Testis (tissue), 3 donors: ENCODE measurements around the gene ALPG. TPM values are rescaled to one million over a fixed set of nuclear protein-coding genes. Genes with fewer than 3 reads are reported as not detected.
"Not testable (repeated sequence)": the region's sequence is repeated elsewhere in the genome, so short reads cannot be mapped to it uniquely, and the experiment has no call there.

ENCODE experiments used
- DNase-seq: peaks from one replicate; pipeline ENCODE4 v3.0.0-alpha.2; 2019
- H3K27ac ChIP-seq, 2 donors: fragments of 200-600 bp; sonication (generic); one replicate each; pipeline ENCODE4 v1.5.1; 2019
- H3K27me3 ChIP-seq: fragments of 200-600 bp; sonication (generic); one replicate; pipeline ENCODE4 v1.5.1; 2019
- H3K36me3 ChIP-seq: fragments of 200-600 bp; sonication (generic); one replicate; pipeline ENCODE4 v1.5.1; 2017; ENCODE audit warnings: low read depth; ENCODE audit errors: missing control alignments
- H3K4me1 ChIP-seq: fragments of 200-600 bp; sonication (generic); one replicate; pipeline ENCODE4 v1.5.1; 2019
- H3K4me3 ChIP-seq, 2 donors: fragments of 200-600 bp; sonication (generic); one replicate each; pipeline ENCODE4 v1.5.1; 2017 to 2019
- H3K9me3 ChIP-seq: fragments of 200-600 bp; sonication (generic); one replicate; pipeline ENCODE4 v1.5.1; 2017
- POLR2A ChIP-seq: fragments of 450-650 bp; IDR thresholded peaks from one replicate; pipeline ENCODE4 v1.6.1; 2017; ENCODE audit warnings: antibody characterized with exemption, mild to moderate bottlenecking, moderate library complexity
- WGBS, 2 donors: methylation state at CpG; one replicate each; pipeline ENCODE4 v1.1.5; 2018; 5-methylcytosine and 5-hydroxymethylcytosine counted together
- intact Hi-C: fragments of 100-400 bp; cut with DNase I; formaldehyde crosslinking; loops from one replicate; pipeline ENCODE4 v1.15.1; 2023; ENCODE audit warnings: low total_unique reads
- polyA plus RNA-seq: library from polyadenylated mRNA; stranded (reverse); fragments of 350-450 nt; fragmentation: Illumina TruSeq; extraction: RNeasy Lipid Tissue Mini Kit (QIAGEN cat#74804); gene quantifications from one replicate; pipeline ENCODE4 v1.2.3, GENCODE V29; 2014; ENCODE audit warnings: low read depth, low replicate concordance; ENCODE audit not compliant: insufficient read depth
- total RNA-seq, 2 donors: library from RNA; depleted of rRNA; stranded (reverse); fragments of >200 nt; gene quantifications; one replicate each; pipeline ENCODE4 v1.2.3, GENCODE V29; 2016
- TF ChIP-seq, protein P1 (sequence below), 3 experiments: fragments of 450-650 bp in 2 of 3; fragments of 200-600 bp in 1 of 3; sonication (generic) in 1 of 3; IDR thresholded peaks; one replicate each; pipeline ENCODE4 v1.5.1; 2016 to 2019; ENCODE audit warnings: antibody characterized with exemption in 3 of 3, mild to moderate bottlenecking in 2 of 3, moderate library complexity in 1 of 3

The ALPG gene
- total and polyA plus RNA-seq, 3 donors from 2014 or later = 0.44 to 1.0 (median 0.93) TPM

DNA sequence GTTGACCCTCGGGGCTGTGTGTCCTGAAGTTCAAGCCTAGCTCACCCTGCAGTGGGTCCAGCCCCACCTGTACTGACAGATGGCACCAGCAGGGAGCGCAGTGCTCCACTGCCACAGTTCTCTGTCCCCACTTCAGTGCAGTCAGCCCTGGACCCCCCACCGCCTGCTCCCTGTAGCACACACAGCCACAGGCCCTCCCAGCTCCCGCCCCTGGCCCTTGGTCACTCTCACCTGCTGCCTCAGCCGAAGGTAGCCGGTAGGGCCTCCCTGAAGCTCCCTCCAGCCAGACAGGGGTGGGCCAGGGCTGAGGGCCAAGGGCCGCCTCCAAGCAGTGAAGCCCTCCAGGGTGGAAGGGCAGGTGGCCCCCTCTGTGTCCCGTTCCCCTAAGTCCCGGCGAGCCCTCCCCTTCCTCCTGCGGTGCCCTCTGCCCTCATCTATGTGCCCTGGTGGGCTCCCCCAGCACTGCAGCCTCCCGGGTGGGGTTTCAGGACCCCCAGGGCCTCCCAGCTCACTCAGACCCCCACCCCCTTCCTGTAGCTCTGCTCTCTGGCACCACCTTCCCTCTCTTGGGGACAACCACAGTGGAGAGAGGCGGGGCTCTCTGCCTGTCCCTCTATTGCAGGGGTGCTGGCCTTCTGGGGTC, 38.9 kb upstream of the ALPG start:
- Histone ChIP-seq H3K36me3 (no peaks in the 10 kb centered on the region), H3K4me3 (no peak overlapping the region), H3K9me3 (no peaks in the 10 kb centered on the region), H3K27ac (no peak overlapping the region), H3K27me3 (no peaks in the 10 kb centered on the region), H3K4me1 (peaks cover 7% of the 10 kb centered on the region)
- no peak for DNase-seq
- TF ChIP-seq POLR2A = no peak
- TF ChIP-seq, protein P1, sequence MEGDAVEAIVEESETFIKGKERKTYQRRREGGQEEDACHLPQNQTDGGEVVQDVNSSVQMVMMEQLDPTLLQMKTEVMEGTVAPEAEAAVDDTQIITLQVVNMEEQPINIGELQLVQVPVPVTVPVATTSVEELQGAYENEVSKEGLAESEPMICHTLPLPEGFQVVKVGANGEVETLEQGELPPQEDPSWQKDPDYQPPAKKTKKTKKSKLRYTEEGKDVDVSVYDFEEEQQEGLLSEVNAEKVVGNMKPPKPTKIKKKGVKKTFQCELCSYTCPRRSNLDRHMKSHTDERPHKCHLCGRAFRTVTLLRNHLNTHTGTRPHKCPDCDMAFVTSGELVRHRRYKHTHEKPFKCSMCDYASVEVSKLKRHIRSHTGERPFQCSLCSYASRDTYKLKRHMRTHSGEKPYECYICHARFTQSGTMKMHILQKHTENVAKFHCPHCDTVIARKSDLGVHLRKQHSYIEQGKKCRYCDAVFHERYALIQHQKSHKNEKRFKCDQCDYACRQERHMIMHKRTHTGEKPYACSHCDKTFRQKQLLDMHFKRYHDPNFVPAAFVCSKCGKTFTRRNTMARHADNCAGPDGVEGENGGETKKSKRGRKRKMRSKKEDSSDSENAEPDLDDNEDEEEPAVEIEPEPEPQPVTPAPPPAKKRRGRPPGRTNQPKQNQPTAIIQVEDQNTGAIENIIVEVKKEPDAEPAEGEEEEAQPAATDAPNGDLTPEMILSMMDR (IDR thresholded peaks at IDR 0.05) = no peak
- WGBS, 2 donors = 84 to 85% methylated on average over 8 to 13 of the region's 13 CpGs
- intact Hi-C loops = no loop called here

DNA sequence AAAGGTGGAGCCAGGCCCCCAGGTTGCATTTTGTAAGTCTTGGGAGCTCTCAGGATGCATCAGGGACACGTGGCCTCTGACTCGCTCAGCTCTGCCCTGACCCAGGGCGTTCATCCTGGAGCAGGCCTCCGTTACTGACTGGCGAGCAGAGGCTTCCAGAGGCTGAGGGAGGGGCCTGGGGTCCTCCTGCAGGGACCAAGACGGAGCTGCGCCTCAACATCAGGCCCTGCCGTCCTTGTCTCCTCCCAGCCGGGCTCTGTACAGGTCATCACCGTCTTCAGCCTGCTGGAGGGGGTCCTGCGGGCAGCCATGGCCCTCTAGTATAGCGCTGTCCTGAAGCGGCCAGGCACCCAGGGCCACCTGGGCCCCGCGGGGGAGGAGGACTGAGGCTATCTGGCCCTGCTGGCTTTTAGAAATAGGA, 38.3 kb upstream of the ALPG start:
- no peak for DNase-seq
- no peak for TF ChIP-seq POLR2A
- Histone ChIP-seq H3K4me3 (no peak overlapping the region), H3K27ac (no peak overlapping the region), H3K4me1 (peaks cover 7% of the 10 kb centered on the region), H3K9me3 (no peaks in the 10 kb centered on the region), H3K27me3 (no peaks in the 10 kb centered on the region), H3K36me3 (no peaks in the 10 kb centered on the region)
- WGBS, 2 donors = 93 to 96% methylated on average over 10 to 15 of the region's 15 CpGs
- intact Hi-C loops = no loop called here

DNA sequence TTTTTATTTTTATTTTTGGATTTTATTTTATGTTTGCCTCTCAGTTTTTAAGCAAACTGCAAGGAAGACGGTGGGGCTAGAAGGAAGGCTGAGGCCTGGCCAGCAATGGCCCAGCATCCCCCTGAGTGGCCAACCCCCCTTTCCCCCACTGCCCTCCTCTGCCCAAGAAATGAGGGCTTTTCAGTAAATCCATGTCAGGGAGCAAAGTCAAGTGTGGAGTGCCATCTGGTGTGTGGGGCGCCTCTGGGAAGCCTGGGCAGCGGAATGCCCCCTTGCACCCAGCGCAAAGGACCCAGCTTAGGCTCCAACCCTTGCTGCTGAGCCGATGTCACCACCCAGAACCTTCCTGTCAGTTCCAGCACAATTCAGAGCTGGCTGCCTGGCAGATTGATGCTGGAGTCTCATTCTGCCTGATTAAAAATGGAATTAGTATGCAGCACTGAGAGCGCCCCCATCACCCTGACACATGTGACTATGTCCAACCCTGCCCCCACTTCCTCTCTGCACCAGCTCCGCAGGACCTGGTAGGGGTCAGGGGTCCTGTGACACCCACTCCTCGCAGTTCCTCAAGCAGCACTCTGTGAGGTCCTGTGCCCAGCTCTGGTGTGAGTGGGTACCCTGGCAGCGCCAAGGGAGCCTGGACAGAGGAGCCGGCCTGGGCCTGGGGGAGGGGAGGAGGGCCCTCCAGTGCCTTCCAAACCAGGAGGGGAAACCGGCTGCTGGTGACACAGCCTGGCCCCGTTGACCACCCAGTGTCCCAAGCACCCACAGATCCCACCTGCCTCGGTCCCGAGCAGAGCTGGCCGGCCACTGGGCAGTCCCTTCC, 37.3 kb upstream of the ALPG start:
- 78 to 79% methylated on average over 6 to 15 of the region's 15 CpGs for WGBS, 2 donors
- no peaks in the 10 kb centered on the region for H3K9me3 ChIP-seq
- intact Hi-C loops = no loop called here

DNA sequence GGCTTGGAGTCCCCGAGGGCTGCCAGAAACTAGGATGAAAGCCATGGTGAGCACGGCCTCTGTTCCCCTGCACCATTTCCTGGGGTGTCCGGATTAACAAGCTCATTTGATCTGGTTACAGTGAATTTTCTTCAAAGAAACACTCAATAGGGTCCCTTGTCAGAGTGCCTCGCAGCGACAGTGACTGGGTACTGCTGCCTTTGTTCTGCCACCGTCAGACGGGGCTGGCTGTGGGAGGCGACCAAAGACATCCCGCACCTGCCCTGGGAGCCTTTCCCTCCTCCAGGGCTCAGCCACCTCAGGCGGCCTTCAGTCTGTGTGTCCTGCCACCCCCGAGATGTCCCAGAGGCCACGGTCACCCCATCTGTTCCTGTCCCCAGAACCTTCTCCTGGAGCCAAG, 36.6 kb upstream of the ALPG start:
- H3K36me3 ChIP-seq, DNase-seq, H3K4me3 ChIP-seq, H3K27ac ChIP-seq, H3K4me1 ChIP-seq, H3K9me3 ChIP-seq, H3K27me3 ChIP-seq, intact Hi-C loops: not testable (repeated sequence)
- WGBS, 2 donors = 39 to 77% methylated on average over 5 to 11 of the region's 12 CpGs

More for the DNA sequence above, 37.3 kb upstream of the ALPG start:
- peaks cover 4% of the 10 kb centered on the region for H3K4me1 ChIP-seq
- H3K27ac ChIP-seq = no peak overlapping the region
- TF ChIP-seq POLR2A = no peak
- TF ChIP-seq, protein P1 (IDR thresholded peaks at IDR 0.05) = no peak
- H3K36me3 ChIP-seq = no peaks in the 10 kb centered on the region
- no peak for DNase-seq
- H3K27me3 ChIP-seq = no peaks in the 10 kb centered on the region
- H3K4me3 ChIP-seq = no peak overlapping the region

DNA sequence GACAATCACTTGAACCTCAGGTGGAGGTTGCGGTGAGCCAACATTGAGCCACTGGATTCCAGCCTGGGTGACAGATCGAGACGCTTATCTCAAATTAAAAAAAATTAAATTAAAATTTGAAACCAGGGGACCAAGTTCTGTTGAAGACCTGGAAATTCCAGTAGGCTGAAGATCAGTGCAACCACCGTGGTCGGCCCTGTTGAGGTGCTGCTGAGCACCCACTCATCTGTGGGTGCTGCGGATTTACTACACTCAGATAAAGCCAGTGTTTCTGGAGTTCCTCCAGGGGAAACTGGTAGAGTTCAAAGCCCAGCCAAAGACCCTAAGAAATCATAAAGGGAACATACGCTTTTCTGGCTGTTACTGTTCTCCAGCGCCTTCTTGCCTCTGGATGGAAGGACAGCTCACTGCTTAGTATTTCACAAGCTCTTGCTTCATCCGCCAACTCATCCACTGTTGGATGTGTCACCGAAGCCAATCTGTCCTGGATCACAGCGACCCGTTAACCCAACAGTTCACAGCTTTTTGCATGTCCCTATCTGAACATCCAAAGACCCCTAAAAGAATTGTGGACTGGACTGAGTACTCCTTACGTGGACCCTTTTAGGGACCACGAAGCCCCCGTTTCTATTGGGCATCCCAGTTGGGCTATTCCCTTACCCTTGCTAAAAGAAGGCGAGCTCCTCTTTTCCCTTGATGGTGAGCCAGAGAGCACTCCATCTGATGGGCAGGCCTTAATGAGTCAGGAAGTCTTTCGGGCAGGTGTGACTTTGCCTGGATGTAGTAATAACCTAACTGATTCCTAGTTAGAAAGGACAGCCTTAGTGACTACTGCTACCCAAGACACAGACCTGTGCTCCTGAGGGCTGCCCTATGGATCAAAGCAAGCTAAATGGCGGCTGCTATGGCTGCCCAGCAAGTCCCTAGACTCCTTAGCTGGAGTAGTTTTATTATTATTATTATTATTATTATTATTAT, 34.1 kb upstream of the ALPG start:
- no peak overlapping the region for H3K4me3 ChIP-seq
- no peak for DNase-seq
- no peak for TF ChIP-seq POLR2A
- TF ChIP-seq, protein P1 (IDR thresholded peaks at IDR 0.05) = no peak
- intact Hi-C loops = no loop called here
- H3K36me3 ChIP-seq = no peaks in the 10 kb centered on the region
- no peak overlapping the region for H3K27ac ChIP-seq
- no peaks in the 10 kb centered on the region for H3K9me3 ChIP-seq
- no peaks in the 10 kb centered on the region for H3K27me3 ChIP-seq
- WGBS, 2 donors = 93 to 96% methylated on average over 18 of the region's 18 CpGs
- no peaks in the 10 kb centered on the region for H3K4me1 ChIP-seq
